ENCODE results near the gene SIL1.
"Not testable (repeated sequence)": the region's sequence is repeated elsewhere in the genome, so short reads cannot be mapped to it uniquely, and the experiment has no call there.

Gene SIL1

DNA sequence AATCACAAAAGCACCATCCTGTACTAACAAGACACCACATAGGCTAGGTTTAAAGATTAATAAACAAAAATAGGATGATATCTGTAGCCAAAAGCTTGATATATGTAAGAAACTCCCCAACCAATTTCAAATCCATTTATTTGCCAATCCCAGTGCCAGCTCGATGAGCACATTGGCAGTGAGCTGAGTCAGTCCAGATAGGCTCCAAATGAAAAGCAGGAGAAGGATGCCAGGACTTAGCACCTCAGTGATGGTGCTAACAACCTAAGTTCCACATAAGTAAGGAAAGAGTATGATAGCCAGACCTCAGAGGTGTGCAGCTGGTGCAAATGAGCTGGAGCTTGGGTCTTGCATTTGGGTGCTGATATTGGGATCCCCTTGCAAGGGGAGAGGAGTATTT lies 158.1 kb downstream of the SIL1 start:
- in situ Hi-C loops (cut with HindIII; ENCODE audit: low sequenced_read_pairs), result no loop called here
- TF ChIP-seq, protein P1, sequence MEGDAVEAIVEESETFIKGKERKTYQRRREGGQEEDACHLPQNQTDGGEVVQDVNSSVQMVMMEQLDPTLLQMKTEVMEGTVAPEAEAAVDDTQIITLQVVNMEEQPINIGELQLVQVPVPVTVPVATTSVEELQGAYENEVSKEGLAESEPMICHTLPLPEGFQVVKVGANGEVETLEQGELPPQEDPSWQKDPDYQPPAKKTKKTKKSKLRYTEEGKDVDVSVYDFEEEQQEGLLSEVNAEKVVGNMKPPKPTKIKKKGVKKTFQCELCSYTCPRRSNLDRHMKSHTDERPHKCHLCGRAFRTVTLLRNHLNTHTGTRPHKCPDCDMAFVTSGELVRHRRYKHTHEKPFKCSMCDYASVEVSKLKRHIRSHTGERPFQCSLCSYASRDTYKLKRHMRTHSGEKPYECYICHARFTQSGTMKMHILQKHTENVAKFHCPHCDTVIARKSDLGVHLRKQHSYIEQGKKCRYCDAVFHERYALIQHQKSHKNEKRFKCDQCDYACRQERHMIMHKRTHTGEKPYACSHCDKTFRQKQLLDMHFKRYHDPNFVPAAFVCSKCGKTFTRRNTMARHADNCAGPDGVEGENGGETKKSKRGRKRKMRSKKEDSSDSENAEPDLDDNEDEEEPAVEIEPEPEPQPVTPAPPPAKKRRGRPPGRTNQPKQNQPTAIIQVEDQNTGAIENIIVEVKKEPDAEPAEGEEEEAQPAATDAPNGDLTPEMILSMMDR (IDR thresholded peaks at IDR 0.05; ENCODE audit: low read depth, low read length, missing control alignments), result no peak
- no peak overlapping the region for H3K4me3 ChIP-seq (ENCODE audit: low read depth, low read length)
- no peak for DNase-seq (ENCODE audit: low read depth)

DNA sequence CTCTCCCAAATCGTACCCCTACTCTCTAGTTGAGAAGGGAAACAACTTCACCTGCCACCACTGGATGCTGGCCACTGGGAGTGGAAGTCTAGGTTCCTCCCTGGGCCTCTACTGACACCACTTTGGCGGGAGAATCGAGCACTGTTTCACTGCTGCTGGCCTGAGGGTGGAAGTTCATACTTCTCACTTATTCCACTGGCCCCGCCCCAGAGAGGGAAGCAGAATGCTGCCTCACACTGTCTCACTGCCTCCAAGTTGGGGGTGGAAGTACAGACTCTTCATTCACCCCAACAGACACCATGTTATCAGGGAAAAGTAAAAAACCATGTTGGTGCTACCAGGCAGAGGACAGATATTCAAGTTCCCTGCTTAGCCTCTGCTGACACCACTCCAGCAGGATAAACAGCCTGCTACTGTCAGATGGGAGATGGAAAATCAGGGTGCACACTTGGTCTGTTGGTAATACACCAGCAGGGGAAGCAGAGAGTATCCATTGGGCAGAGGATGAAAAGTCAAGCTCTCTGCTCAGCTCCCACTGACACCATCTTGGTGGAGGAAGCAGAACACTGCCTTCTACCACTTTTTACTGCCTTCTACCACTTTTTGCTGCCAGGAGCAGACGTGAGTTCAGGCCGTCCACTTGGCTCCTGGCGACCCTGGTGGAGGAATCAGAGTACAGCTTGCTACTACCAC lies 159.4 kb downstream of the SIL1 start:
- in situ Hi-C loops (cut with HindIII; ENCODE audit: low sequenced_read_pairs), result no loop called here
- no peak overlapping the region for H3K4me3 ChIP-seq (ENCODE audit: low read depth, low read length)
- no peak for DNase-seq (ENCODE audit: low read depth)
- TF ChIP-seq, protein P1 (IDR thresholded peaks at IDR 0.05; ENCODE audit: low read depth, low read length, missing control alignments), result no peak

DNA sequence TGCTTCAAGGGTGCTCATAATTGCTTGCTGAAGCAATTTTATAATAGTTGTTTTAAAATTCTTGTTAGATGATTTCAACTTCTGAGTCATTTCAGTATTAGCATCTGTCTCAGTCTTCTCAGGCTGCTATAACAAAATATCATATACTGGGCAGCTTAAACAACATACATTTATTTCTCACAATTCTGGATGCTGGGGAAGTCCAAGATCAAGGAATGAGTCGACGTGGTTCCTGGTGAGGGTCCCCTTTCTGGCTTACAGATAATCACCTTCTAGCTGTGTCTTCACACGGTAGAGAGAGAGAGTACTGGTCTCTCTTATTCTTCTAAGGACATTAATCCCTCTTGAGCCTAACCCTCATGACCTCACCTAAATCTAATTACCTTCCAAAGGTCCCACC lies 160.4 kb downstream of the SIL1 start:
- in situ Hi-C loops (cut with HindIII; ENCODE audit: low sequenced_read_pairs), result no loop called here
- TF ChIP-seq, protein P1 (IDR thresholded peaks at IDR 0.05; ENCODE audit: low read depth, low read length, missing control alignments), result no peak
- H3K4me3 ChIP-seq (ENCODE audit: low read depth, low read length), result no peak overlapping the region
- DNase-seq (ENCODE audit: low read depth), result no peak

DNA sequence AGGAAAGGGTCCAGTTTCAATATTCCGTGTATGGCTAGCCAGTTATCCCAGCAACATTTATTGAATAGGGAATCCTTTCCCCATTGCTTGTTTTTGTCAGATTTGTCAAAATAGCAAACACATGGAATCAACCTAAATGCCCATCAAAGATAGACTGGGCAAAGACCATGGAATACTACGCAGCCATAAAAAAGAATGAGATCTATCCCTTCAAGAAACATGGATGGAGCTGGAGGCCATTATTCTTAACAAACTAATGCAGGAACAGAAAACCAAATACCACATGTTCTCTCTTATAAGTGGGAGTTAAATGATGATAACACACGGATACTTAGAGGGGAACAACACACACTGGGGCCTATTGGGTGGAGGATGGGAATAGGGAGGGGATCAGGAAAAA lies 161.8 kb downstream of the SIL1 start:
- in situ Hi-C loops (cut with HindIII; ENCODE audit: low sequenced_read_pairs); H3K4me3 ChIP-seq (ENCODE audit: low read depth, low read length); DNase-seq (ENCODE audit: low read depth): not testable (repeated sequence)

DNA sequence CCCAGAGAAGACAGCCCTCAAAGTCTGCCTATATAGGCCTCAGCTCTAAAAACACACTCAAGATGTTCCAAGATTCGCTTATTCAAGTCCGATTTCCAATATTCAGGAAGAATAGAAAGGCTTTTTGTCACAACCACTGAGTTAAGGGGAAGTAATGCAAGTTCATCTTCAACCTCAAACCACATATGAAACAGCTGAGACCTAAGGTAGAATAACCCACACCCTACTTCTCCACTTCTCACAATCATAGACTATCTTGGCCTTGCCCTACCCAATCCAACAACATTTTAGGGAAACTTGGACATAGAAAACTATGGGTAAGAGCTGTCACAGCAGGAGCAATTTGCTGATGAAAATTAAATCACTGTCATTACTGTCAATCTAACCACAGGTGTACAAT lies 171.0 kb downstream of the SIL1 start:
- DNase-seq (ENCODE audit: low read depth), result no peak
- no peak overlapping the region for H3K4me3 ChIP-seq (ENCODE audit: low read depth, low read length)
- TF ChIP-seq, protein P1 (IDR thresholded peaks at IDR 0.05; ENCODE audit: low read depth, low read length, missing control alignments), result no peak
- in situ Hi-C loops (cut with HindIII; ENCODE audit: low sequenced_read_pairs), result no loop called here

DNA sequence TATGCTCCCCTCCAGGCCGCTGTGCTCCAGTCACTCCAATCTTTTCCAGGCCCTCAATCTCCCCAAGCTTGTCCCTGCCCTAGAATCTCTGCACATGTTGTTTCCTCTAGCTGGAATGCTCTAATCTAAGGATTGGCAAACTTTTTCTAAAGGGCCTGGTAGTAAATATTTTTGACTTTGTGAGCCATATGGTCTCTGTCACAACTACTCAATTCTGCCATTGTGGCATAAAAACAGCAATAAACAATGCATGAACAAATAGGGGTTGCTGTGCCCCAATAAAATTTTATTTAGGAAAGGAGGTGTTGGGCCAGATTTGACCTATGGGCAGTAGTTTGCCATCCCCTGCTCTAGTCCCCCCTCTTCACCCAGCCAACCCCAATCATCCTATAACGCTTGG lies 172.5 kb downstream of the SIL1 start:
- no peak for DNase-seq (ENCODE audit: low read depth)
- in situ Hi-C loops (cut with HindIII; ENCODE audit: low sequenced_read_pairs), result no loop called here
- TF ChIP-seq, protein P1 (IDR thresholded peaks at IDR 0.05; ENCODE audit: low read depth, low read length, missing control alignments), result no peak
- no peak overlapping the region for H3K4me3 ChIP-seq (ENCODE audit: low read depth, low read length)

DNA sequence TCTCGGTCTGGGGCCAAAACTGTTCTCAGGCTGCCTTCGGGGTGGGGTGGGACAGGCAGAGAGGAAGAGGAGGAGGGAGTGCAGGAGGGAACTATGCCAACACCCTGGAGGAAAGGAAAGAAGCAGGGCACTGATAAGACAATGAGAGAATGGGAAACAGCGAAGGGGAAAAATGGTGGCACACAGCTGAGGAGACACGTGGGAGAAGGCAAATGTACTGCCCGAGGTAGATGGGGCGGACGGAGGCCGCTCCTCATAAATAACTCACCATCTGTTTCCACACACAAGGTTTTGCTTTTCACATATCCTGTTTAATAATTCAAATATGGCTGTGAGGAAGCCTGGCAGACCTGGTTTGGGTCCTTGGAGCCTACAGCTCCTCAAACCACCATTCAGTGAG lies 174.9 kb downstream of the SIL1 start:
- in situ Hi-C loops (cut with HindIII; ENCODE audit: low sequenced_read_pairs), result no loop called here
- TF ChIP-seq, protein P1 (IDR thresholded peaks at IDR 0.05; ENCODE audit: low read depth, low read length, missing control alignments), result no peak
- DNase-seq (ENCODE audit: low read depth), result no peak
- H3K4me3 ChIP-seq (ENCODE audit: low read depth, low read length), result no peak overlapping the region

Data from astrocyte of the cerebellum (primary cell).